Brain microvascular endothelial cell (primary cell): ENCODE measurements around the gene NUBPL.

ENCODE experiments used
- DNase-seq: peaks from one replicate; pipeline ENCODE4 v3.0.0-alpha.2; 2020
- H3K27ac ChIP-seq: fragments of 250-450 bp; sonication (Bioruptor Pico); 2 replicates; pipeline ENCODE4 v1.5.1; 2020; ENCODE audit warnings: mild to moderate bottlenecking, moderate library complexity
- H3K27me3 ChIP-seq: fragments of 250-450 bp; sonication (Bioruptor Pico); replicated peaks from 2 replicates; pipeline ENCODE4 v1.5.1; 2020; ENCODE audit warnings: mild to moderate bottlenecking
- H3K36me3 ChIP-seq: fragments of 250-450 bp; sonication (Bioruptor Pico); replicated peaks from 2 replicates; pipeline ENCODE4 v1.5.1; 2020; ENCODE audit warnings: mild to moderate bottlenecking
- H3K4me3 ChIP-seq: 2 replicates; pipeline ENCODE4 v1.5.1; 2011; ENCODE audit warnings: low read depth, mild to moderate bottlenecking, control low read depth, low read length, moderate library complexity
- in situ Hi-C: cut with HindIII; loops from 2 replicates; pipeline ENCODE4 v1.10.0; 2017; ENCODE audit warnings: low sequenced_read_pairs, low pct_ligation_motif_present
- TF ChIP-seq, protein P1 (sequence below): IDR thresholded peaks from 2 replicates; pipeline ENCODE4 v1.5.1; 2011; ENCODE audit warnings: low read depth, mild to moderate bottlenecking, moderate library complexity, low read length, control low read depth, inconsistent platforms; ENCODE audit errors: missing control alignments

NUBPL gene

DNA sequence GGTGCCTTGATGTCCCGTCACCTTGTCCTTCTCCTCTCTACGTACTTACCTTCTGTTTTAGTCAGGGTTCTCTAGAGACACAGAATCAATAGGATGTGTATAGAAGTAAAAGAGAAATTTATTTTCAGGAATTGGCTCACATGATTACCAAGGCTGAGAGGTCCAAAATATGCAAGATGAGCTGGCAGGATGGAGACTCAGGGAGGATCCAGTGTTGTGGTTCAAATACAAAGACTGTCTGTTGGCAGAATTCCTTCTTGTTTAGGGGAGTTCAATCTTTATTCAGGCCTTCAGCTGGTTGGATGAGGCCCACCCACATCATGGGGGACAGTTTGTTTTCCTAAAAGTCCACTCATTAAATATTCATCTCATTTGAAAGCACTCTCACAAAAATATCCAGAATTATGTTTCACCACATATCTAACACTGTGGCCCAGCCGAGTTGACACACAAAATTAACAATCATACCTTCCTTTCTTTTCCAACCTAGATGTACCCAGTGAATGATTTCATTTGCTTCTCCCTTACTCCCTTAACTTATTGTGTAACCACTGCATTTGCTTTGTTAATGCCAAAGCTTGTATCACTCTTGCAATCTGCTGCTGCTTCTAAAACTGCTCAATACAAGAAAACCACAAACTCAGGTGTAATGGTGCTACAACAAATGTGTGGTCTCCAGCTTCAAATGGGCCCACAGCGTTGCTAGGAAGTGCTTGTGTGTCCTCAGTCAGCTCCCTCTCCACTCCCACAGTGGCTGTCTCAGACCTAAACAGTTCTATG, 320.5 kb downstream of the NUBPL start:
- no peaks in the 10 kb centered on the region for H3K36me3 ChIP-seq
- in situ Hi-C loops, result no loop called here
- no peak for DNase-seq
- H3K27ac ChIP-seq, result peak overlapping the region; percentile 79
- no peak overlapping the region for H3K4me3 ChIP-seq
- no peaks in the 10 kb centered on the region for H3K27me3 ChIP-seq
- TF ChIP-seq, protein P1, sequence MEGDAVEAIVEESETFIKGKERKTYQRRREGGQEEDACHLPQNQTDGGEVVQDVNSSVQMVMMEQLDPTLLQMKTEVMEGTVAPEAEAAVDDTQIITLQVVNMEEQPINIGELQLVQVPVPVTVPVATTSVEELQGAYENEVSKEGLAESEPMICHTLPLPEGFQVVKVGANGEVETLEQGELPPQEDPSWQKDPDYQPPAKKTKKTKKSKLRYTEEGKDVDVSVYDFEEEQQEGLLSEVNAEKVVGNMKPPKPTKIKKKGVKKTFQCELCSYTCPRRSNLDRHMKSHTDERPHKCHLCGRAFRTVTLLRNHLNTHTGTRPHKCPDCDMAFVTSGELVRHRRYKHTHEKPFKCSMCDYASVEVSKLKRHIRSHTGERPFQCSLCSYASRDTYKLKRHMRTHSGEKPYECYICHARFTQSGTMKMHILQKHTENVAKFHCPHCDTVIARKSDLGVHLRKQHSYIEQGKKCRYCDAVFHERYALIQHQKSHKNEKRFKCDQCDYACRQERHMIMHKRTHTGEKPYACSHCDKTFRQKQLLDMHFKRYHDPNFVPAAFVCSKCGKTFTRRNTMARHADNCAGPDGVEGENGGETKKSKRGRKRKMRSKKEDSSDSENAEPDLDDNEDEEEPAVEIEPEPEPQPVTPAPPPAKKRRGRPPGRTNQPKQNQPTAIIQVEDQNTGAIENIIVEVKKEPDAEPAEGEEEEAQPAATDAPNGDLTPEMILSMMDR, result no peak

- H3K27me3 ChIP-seq, result no peaks in the 10 kb centered on the region
- no peak overlapping the region for H3K4me3 ChIP-seq
- TF ChIP-seq, protein P1, result no peak
- in situ Hi-C loops, result no loop called here
- DNase-seq, result no peak
- H3K36me3 ChIP-seq, result no peaks in the 10 kb centered on the region
- no peak overlapping the region for H3K27ac ChIP-seq
Observed at GRCh38 chr14:31884238-31884637, 323.0 kb downstream of the NUBPL start.

DNA sequence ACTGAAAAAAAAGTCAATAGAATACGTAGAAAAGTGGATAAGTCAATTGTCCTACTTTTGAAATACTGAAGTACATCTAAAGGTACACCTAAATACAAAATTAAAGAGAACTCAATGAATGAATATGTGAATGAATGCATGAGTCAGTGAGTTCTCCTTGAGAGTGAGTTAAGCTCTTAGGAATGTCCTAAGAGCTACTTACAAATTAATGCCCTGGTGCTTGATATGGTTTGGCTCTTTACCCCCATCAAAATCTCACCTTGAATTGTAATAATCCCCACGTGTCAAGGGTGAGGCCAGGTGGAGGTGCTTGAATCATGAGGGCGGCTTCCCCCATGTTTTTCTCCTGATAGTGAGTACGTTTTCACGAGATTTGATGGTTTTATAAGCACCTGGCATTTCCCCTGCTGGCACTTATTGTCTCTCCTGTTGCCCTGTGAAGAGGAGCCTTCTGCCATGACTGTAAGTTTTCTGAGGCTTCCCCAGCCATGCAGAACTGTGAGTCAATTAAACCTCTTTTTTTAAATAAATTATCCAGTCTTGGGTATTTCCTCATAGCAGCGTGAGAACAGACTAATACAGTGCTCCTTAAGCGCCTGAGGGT, 323.7 kb downstream of the NUBPL start:
- DNase-seq, result no peak
- Histone ChIP-seq H3K27me3 (no peaks in the 10 kb centered on the region), H3K4me3 (no peak overlapping the region), H3K27ac (no peak overlapping the region), H3K36me3 (no peaks in the 10 kb centered on the region)
- in situ Hi-C loops, result no loop called here
- TF ChIP-seq, protein P1, result no peak

- in situ Hi-C loops, result no loop called here
- Histone ChIP-seq H3K27ac (no peak overlapping the region), H3K4me3 (no peak overlapping the region), H3K36me3 (no peaks in the 10 kb centered on the region), H3K27me3 (no peaks in the 10 kb centered on the region)
- DNase-seq, result no peak
- TF ChIP-seq, protein P1, result peak; percentile 1
Observed at GRCh38 chr14:31886156-31886835, 325.1 kb downstream of the NUBPL start.

DNA sequence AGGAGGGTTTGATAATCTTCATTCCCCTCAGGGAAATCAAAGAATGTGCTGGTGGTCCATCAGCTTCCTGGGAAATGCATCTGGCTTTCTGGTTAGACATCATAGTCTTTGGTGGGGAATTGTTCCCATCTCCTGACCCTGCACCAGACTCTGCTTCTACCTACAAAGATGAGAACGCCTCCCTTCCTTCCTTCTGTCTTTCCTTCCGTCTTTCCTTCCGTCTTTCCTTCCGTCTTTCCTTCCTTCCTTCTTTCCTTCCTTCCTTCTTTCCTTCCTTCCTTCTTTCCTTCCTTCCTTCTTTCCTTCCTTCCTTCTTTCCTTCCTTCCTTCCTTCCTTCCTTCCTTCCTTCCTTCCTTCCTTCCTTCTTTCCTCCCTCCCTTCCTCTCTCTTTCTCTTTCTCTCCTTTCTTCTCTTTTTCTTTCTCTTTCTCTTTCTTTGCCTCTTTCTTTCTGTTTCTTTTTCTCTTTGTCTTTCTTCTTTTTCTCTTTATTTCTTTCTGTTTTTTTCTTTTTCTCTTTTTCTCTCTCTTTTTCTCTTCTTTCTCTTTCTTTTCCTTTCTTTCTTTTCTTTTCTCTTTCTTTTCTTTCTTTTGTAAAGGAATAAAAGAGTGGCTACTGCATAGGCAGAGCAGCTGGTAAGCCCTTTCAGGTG, 326.9 kb downstream of the NUBPL start:
- no peaks in the 10 kb centered on the region for H3K36me3 ChIP-seq
- H3K27me3 ChIP-seq, result no peaks in the 10 kb centered on the region
- H3K27ac ChIP-seq, result no peak overlapping the region
- TF ChIP-seq, protein P1, result no peak
- H3K4me3 ChIP-seq, result no peak overlapping the region
- in situ Hi-C loops, result no loop called here
- DNase-seq, result no peak
